HCT116 (cell line): ENCODE measurements around the gene GALR2. TPM values are rescaled to one million over a fixed set of nuclear protein-coding genes. Genes with fewer than 3 reads are reported as not detected.

Experiments used
- ATAC-seq: fragments of 200-7000 bp; cut with Tn5 transposase; 2 replicates; pipeline ENCODE4 v1.9.1; 2020; ENCODE audit warnings: mild to moderate bottlenecking, moderate library complexity
- BruUV-seq: library from RNA; stranded (reverse); fragments of 400-500 nt; replicated peaks from 2 replicates; lab custom pipeline; 2021; lab: Mats Ljungman, UMichigan
- CTCF ChIA-PET: fragments of 300-600 bp; sonication (Branson Sonifier 250); formaldehyde crosslinking; loops from one replicate; lab custom pipeline; 2021; ENCODE audit warnings: antibody characterized with exemption; lab: Charles Lee
- POLR2A ChIA-PET: fragments of 300-600, 350-600 bp; sonication (Branson Sonifier 250); formaldehyde crosslinking; loops from one replicate; lab custom pipeline; 2021; ENCODE audit warnings: antibody characterized with exemption; lab: Charles Lee
- RAD21 ChIA-PET, 2 experiments: fragments of 300-600 bp; sonication (Branson Sonifier 250); formaldehyde crosslinking; loops; one replicate each; lab custom pipeline; 2023; ENCODE audit warnings: low total read pairs in 2 of 2; ENCODE audit not compliant: uncharacterized antibody in 2 of 2, unreplicated experiment in 2 of 2, low non-redundant PET in 1 of 2; lab: Charles Lee
- DNase-seq: peaks from one replicate; pipeline ENCODE4 v3.0.0-alpha.2; 2010; ENCODE audit warnings: low read depth, low spot score
- H2AFZ ChIP-seq: fragments of 200-600 bp; shearing (Covaris generic), sonication (generic); 2 replicates; pipeline ENCODE4 v1.6.1; 2017; ENCODE audit warnings: low read depth, mixed run types, mixed read lengths, antibody characterized with exemption, low read length; ENCODE audit not compliant: poor library complexity, severe bottlenecking
- H3K27ac ChIP-seq: 2 replicates; pipeline ENCODE4 v1.5.1; 2012; ENCODE audit warnings: low read depth, low read length
- H3K27me3 ChIP-seq: fragments of 200-600 bp; sonication (generic); 2 replicates; pipeline ENCODE4 v1.6.1; 2016; ENCODE audit warnings: mixed run types, low read length, mixed read lengths; ENCODE audit not compliant: insufficient read depth
- H3K36me3 ChIP-seq, 2 experiments: fragments of 200-500 bp in 1 of 2; fragments of 200-600 bp in 1 of 2; sonication (Bioruptor generic) in 1 of 2; sonication (generic) in 1 of 2; 2 replicates each; pipeline versions ENCODE4 v1.5.1 to v1.6.1; 2014 to 2016; ENCODE audit warnings: low read length in 2 of 2, inconsistent platforms in 1 of 2, mixed read lengths in 1 of 2, mixed run types in 1 of 2; ENCODE audit not compliant: insufficient read depth in 2 of 2, control insufficient read depth in 1 of 2
- H3K4me1 ChIP-seq, 2 experiments: fragments of 200-600 bp in 1 of 2; sonication (generic) in 1 of 2; 2 replicates each; pipeline versions ENCODE4 v1.5.1 to v1.6.1; 2012 to 2017; ENCODE audit warnings: low read length in 2 of 2, inconsistent platforms in 1 of 2, mild to moderate bottlenecking in 1 of 2, mixed read lengths in 1 of 2, mixed run types in 1 of 2, moderate library complexity in 1 of 2; ENCODE audit not compliant: insufficient read depth in 2 of 2, control insufficient read depth in 1 of 2
- H3K4me2 ChIP-seq: fragments of 200-600 bp; sonication (generic); 2 replicates; pipeline ENCODE4 v1.6.1; 2017; ENCODE audit warnings: mixed run types, low read length, mixed read lengths
- H3K4me3 ChIP-seq, 2 experiments: fragments of 200-600 bp in 1 of 2; sonication (generic) in 1 of 2; replicated peaks in 1 of 2; 2 replicates each; pipeline ENCODE4 v1.5.1; 2011 to 2016; ENCODE audit warnings: low read length in 2 of 2, control low read depth in 1 of 2, low read depth in 1 of 2, mild to moderate bottlenecking in 1 of 2, mixed read lengths in 1 of 2, mixed run types in 1 of 2
- H3K79me2 ChIP-seq: fragments of 200-600 bp; sonication (generic); 2 replicates; pipeline ENCODE4 v1.6.1; 2017; ENCODE audit warnings: mild to moderate bottlenecking, mixed run types, low read length, moderate library complexity, mixed read lengths; ENCODE audit not compliant: insufficient read depth
- H3K9ac ChIP-seq: fragments of 200-600 bp; sonication (generic); 2 replicates; pipeline ENCODE4 v1.6.1; 2016; ENCODE audit warnings: low read length, mixed read lengths
- H3K9me2 ChIP-seq: fragments of 200-600 bp; sonication (generic), shearing (Covaris generic); 2 replicates; pipeline ENCODE4 v1.6.1; 2017; ENCODE audit warnings: mixed run types, mild to moderate bottlenecking, moderate library complexity; ENCODE audit not compliant: insufficient read depth
- H3K9me3 ChIP-seq, 2 experiments: fragments of 200-500 bp in 1 of 2; fragments of 200-600 bp in 1 of 2; sonication (Bioruptor generic) in 1 of 2; sonication (generic) in 1 of 2; 2 replicates each; pipeline ENCODE4 v1.6.1; 2014 to 2017; ENCODE audit warnings: low read length in 2 of 2, mixed read lengths in 2 of 2, inconsistent platforms in 1 of 2, low read depth in 1 of 2, mild to moderate bottlenecking in 1 of 2, mixed run types in 1 of 2, moderate library complexity in 1 of 2; ENCODE audit not compliant: control insufficient read depth in 1 of 2, insufficient read depth in 1 of 2
- H4K20me1 ChIP-seq: fragments of 200-600 bp; sonication (generic), shearing (Covaris generic); 2 replicates; pipeline ENCODE4 v1.6.1; 2017; ENCODE audit warnings: mixed run types, mild to moderate bottlenecking, moderate library complexity; ENCODE audit not compliant: insufficient read depth
- CBX3 ChIP-seq: IDR thresholded peaks from 2 replicates; pipeline ENCODE4 v1.6.1; 2012; ENCODE audit warnings: low read depth
- CEBPB ChIP-seq: IDR thresholded peaks from 2 replicates; pipeline ENCODE4 v1.6.1; 2012; ENCODE audit warnings: low read depth
- EGR1 ChIP-seq: IDR thresholded peaks from 2 replicates; pipeline ENCODE4 v1.6.1; 2012; ENCODE audit warnings: low read depth
- ELF1 ChIP-seq: IDR thresholded peaks from 2 replicates; pipeline ENCODE4 v1.6.1; 2012; ENCODE audit warnings: low read depth, borderline replicate concordance
- EZH2 ChIP-seq: fragments of 200-600 bp; sonication (generic); IDR thresholded peaks from 2 replicates; pipeline ENCODE4 v1.6.1; 2017; ENCODE audit warnings: antibody characterized with exemption, mixed run types
- FOSL1 ChIP-seq: IDR thresholded peaks from 2 replicates; pipeline ENCODE4 v1.6.1; 2012; ENCODE audit warnings: low read depth
- JUND ChIP-seq: IDR thresholded peaks from 2 replicates; pipeline ENCODE4 v1.6.1; 2012
- POLR2A ChIP-seq: IDR thresholded peaks from 2 replicates; pipeline ENCODE4 v1.7.0; 2011; ENCODE audit warnings: borderline replicate concordance; ENCODE audit not compliant: insufficient read depth, insufficient read length; ENCODE audit errors: extremely low read depth
- POLR2AphosphoS5 ChIP-seq: IDR thresholded peaks from 2 replicates; pipeline ENCODE4 v1.6.1; 2011; ENCODE audit warnings: mild to moderate bottlenecking, low read depth, low read length, moderate library complexity
- RAD21 ChIP-seq: IDR thresholded peaks from 2 replicates; pipeline ENCODE4 v1.6.1; 2012; ENCODE audit warnings: low read depth, mild to moderate bottlenecking
- SIN3A ChIP-seq: IDR thresholded peaks from 2 replicates; pipeline ENCODE4 v1.6.1; 2012; ENCODE audit warnings: low read depth
- SP1 ChIP-seq: IDR thresholded peaks from 2 replicates; pipeline ENCODE4 v1.6.1; 2012; ENCODE audit warnings: low read depth
- SRF ChIP-seq: IDR thresholded peaks from 2 replicates; pipeline ENCODE4 v1.6.1; 2012; ENCODE audit warnings: low read depth
- TCF7L2 ChIP-seq: IDR thresholded peaks from 2 replicates; pipeline ENCODE4 v1.7.0; 2011; ENCODE audit warnings: borderline replicate concordance, inconsistent platforms; ENCODE audit not compliant: insufficient read depth, insufficient read length; ENCODE audit errors: extremely low read depth
- YY1 ChIP-seq: IDR thresholded peaks from 2 replicates; pipeline ENCODE4 v1.6.1; 2011; ENCODE audit warnings: low read length, low read depth, moderate library complexity, mild to moderate bottlenecking; ENCODE audit not compliant: insufficient replicate concordance; ENCODE audit errors: extremely low read depth
- ZFX ChIP-seq: fragments of 450-650 bp; IDR thresholded peaks from 2 replicates; pipeline ENCODE4 v1.6.1; 2017
- ZNF274 ChIP-seq: fragments of 200-500 bp; sonication (Bioruptor generic); IDR thresholded peaks from 2 replicates; pipeline ENCODE4 v1.6.1; 2014; ENCODE audit warnings: mild to moderate bottlenecking, low read depth, low read length, inconsistent platforms
- intact Hi-C: fragments of 100-400 bp; cut with micrococcal nuclease; formaldehyde crosslinking; loops from 2 replicates; pipeline ENCODE4 v1.10.0; 2022
- total RNA-seq: library from RNA; stranded (reverse); gene quantifications from one replicate; pipeline ENCODE4 v1.2.1, GENCODE V29; 2021; ENCODE audit not compliant: unreplicated experiment
- TF ChIP-seq, protein P1 (sequence below), 3 experiments: fragments of 200-600 bp in 1 of 3; sonication (generic) in 1 of 3; IDR thresholded peaks in 2 of 3; conservative IDR thresholded peaks in 1 of 3; 2 replicates each; pipeline ENCODE4 v1.5.1; 2012 to 2017; ENCODE audit warnings: low read depth in 2 of 3, low read length in 2 of 3, antibody characterized with exemption in 1 of 3, borderline replicate concordance in 1 of 3, control low read depth in 1 of 3, mild to moderate bottlenecking in 1 of 3, mixed read lengths in 1 of 3, mixed run types in 1 of 3, moderate library complexity in 1 of 3; ENCODE audit not compliant: insufficient read depth in 1 of 3
- TF ChIP-seq, protein P2 (sequence below): IDR thresholded peaks from 2 replicates; pipeline ENCODE4 v1.6.1; 2011; ENCODE audit warnings: mild to moderate bottlenecking, low read length, moderate library complexity; ENCODE audit not compliant: insufficient replicate concordance; ENCODE audit errors: extremely low read depth
- TF ChIP-seq, protein P3 (sequence below): IDR thresholded peaks from 2 replicates; pipeline ENCODE4 v1.6.1; 2012

Gene GALR2
- total RNA-seq, 1 experiment from 2014 or later = 0.27 TPM

DNA sequence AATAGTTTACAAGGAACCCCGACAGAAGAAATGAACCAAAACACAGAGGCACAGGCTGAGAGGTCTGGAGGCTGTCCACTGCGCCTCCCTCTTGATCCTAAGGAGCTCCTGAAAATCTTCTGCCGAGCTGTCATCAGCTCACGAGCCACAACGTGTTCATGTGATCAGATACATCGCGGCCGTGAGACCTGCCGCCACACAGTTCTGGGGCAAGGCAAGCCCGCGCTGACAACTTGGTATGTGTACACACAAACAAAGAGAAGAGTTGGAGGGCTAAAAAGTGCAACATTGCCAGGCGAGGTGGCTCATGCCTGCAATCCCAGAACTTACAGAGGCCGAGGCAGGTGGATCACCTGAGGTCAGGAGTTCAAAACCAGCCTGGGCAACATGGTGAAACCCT, 21.4 kb downstream of the GALR2 start (continued):
- TF ChIP-seq, protein P1, sequence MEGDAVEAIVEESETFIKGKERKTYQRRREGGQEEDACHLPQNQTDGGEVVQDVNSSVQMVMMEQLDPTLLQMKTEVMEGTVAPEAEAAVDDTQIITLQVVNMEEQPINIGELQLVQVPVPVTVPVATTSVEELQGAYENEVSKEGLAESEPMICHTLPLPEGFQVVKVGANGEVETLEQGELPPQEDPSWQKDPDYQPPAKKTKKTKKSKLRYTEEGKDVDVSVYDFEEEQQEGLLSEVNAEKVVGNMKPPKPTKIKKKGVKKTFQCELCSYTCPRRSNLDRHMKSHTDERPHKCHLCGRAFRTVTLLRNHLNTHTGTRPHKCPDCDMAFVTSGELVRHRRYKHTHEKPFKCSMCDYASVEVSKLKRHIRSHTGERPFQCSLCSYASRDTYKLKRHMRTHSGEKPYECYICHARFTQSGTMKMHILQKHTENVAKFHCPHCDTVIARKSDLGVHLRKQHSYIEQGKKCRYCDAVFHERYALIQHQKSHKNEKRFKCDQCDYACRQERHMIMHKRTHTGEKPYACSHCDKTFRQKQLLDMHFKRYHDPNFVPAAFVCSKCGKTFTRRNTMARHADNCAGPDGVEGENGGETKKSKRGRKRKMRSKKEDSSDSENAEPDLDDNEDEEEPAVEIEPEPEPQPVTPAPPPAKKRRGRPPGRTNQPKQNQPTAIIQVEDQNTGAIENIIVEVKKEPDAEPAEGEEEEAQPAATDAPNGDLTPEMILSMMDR (IDR thresholded peaks at IDR 0.05 in 2 of 3, conservative IDR thresholded peaks at IDR 0.05 in 1 of 3; ENCODE audit: borderline replicate concordance in 1 of 3, insufficient read depth in 1 of 3, low read depth in 2 of 3, low read length in 2 of 3) = no peak

DNA sequence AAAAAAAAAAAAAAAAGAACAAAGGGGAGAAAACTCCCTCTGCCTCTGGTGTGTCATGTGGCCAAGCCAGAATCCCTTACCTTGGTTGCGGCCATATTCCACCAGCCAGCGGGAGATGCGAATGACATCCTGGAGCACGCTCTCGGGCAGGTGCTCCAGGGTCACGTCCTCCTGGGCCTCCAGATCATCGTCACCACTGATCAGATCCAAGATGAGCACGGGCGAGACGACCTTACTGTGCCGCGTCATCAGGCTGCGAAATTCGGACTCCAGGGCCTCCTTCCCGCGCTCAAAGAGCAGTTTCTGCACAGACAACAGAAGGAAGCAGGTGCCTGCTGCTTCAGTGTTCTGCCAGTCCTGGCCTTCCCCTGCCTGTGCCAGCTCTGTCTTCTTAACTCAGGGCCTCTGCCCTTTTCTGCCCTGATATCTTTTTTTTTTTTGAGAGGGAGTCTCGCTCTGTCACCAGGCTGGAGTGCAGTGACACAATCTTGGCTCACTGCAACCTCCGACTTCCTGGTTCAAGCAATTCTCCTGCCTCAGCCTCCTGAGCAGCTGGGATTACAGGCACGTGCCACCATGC, 23.2 kb downstream of the GALR2 start:
- H3K4me1 ChIP-seq = peaks cover 17 to 29% of the 10 kb centered on the region in 2 experiments
- intact Hi-C loops = no loop called here
- no peaks in the 10 kb centered on the region for H4K20me1 ChIP-seq
- H3K9me2 ChIP-seq = no peaks in the 10 kb centered on the region
- ChIA-PET CTCF (no interaction called here), RAD21 (no interaction called here), POLR2A (no interaction called here)
- H3K4me2 ChIP-seq = no peak overlapping the region
- no peak overlapping the region for H3K27ac ChIP-seq
- DNase-seq = no peak
- TF ChIP-seq EGR1 = no peak
- no peak for TF ChIP-seq ZNF274
- no peak for TF ChIP-seq ZFX
- TF ChIP-seq POLR2A = no peak
- no peak for TF ChIP-seq SIN3A
- TF ChIP-seq SRF = no peak
- TF ChIP-seq CEBPB = no peak
- no peak for TF ChIP-seq ELF1
- no peak for TF ChIP-seq JUND
- no peak for TF ChIP-seq FOSL1
- TF ChIP-seq POLR2AphosphoS5 = no peak
- TF ChIP-seq TCF7L2 = no peak
- TF ChIP-seq CBX3 = no peak
- TF ChIP-seq, protein P2, sequence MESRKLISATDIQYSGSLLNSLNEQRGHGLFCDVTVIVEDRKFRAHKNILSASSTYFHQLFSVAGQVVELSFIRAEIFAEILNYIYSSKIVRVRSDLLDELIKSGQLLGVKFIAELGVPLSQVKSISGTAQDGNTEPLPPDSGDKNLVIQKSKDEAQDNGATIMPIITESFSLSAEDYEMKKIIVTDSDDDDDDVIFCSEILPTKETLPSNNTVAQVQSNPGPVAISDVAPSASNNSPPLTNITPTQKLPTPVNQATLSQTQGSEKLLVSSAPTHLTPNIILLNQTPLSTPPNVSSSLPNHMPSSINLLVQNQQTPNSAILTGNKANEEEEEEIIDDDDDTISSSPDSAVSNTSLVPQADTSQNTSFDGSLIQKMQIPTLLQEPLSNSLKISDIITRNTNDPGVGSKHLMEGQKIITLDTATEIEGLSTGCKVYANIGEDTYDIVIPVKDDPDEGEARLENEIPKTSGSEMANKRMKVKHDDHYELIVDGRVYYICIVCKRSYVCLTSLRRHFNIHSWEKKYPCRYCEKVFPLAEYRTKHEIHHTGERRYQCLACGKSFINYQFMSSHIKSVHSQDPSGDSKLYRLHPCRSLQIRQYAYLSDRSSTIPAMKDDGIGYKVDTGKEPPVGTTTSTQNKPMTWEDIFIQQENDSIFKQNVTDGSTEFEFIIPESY = no peak
- TF ChIP-seq EZH2 = no peak
- no peak for TF ChIP-seq YY1
- no peak for TF ChIP-seq RAD21
- TF ChIP-seq, protein P3, sequence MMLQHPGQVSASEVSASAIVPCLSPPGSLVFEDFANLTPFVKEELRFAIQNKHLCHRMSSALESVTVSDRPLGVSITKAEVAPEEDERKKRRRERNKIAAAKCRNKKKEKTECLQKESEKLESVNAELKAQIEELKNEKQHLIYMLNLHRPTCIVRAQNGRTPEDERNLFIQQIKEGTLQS = no peak
- TF ChIP-seq SP1 = no peak
- H3K9ac ChIP-seq = no peak overlapping the region
- no peak overlapping the region for H3K4me3 ChIP-seq
- BruUV-seq = no TSS peak
- H3K27me3 ChIP-seq = no peaks in the 10 kb centered on the region
- H3K79me2 ChIP-seq = peaks cover 17% of the 10 kb centered on the region
- ATAC-seq = no peak
- peaks cover 35 to 46% of the 10 kb centered on the region in 2 experiments for H3K36me3 ChIP-seq
- no peaks in the 10 kb centered on the region for H3K9me3 ChIP-seq
- no peak overlapping the region for H2AFZ ChIP-seq
